HG02571 (cell line): Measurements from ENCODE around the gene EPB41.

Source experiments
- ATAC-seq: cut with Tn5 transposase; IDR thresholded peaks from one replicate; pipeline ENCODE4 v1.9.1; 2021; ENCODE audit warnings: mild to moderate bottlenecking, moderate library complexity; ENCODE audit not compliant: unreplicated experiment

The EPB41 gene

DNA sequence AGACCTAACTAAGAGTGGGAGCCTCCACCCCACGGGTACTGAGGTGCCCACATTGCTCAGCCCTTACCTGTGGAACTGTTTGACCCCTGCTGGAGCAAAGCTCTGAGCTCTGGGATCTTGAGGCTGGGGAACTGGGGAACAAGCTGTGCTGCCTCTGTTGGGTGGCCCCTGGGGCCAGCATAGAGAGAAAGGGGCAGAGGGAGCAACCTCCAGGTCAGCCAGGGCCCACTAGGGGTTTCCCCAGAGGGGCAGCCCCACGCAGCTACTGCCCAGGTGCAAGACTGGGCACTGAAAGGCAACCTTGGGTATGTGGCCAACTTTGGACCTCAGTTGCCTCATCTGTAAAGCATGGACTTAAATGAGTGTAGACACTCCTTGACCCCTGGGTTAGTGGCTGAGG is 23.5 kb upstream of the EPB41 start:
- ATAC-seq = no peak

DNA sequence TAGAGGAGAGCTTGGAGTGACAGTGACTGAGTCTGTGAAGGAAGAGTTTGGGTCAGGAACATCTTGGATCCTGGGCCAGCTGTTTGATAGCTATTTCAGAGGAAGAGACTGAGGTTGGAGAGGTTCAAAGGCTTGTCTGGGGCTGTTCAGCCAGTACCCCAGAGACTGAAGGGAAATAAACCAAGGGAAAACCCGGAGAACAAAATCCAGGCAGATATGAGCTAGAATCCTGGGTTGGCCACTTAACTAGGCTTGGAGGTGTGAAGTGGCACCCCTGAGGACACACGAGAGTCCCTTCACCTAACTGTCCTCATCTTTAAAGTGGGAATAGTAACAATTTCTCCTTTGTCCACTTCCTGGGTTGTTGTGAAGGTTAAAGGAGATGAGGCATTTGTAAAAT is 23.1 kb upstream of the EPB41 start:
- ATAC-seq = no peak

DNA sequence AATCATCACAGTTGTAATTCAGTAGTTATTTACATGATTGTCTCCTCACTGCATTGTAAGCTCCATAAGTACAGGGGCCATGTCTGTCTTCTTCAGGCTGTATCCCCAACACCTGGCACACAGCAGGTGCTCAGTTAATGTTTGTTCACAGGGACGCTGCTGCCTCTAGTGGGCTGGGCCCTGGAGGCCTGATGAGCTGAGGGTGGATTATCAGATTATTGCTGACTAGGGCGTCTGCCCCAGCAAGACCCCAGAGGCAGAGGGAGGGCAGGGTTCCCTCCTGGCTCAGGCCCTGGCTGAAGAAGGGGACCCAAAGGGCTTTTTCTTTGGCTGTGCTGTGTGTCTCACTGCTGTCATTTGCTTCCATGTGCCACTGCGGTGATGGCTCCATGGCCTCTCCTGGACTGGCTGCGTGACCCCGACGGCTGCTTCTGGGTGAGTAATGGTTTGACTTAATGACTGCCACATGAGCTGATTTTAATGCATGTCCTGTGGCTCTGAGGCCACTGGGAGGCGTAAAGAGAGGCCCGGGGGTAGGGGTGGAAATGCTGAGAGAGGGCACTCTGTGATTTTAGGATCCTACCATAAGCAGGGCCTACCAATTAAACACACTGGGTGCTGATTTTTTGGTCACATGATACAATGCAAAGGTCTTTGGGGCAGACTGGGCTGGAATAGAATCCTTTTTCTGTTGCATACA is 20.8 kb upstream of the EPB41 start:
- no peak for ATAC-seq

DNA sequence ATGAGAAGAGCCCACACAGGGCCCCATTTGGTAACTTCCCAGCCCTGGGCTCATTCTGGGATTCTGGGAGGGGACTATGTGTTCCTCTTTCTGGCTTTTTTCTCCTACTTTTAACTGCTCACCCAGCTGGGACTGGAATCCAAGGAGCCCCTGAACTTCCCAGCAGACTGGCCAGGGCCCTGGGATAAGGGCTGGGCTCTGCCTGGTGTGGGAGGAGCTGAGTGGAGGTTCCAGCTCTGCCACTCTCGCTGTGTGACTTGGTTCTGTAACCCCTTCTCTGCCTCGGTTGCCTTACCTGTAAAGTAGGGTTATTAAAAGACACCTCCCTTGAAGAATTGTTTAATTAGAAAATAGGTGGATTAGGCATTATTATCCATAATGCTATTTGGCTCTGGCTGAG is 19.6 kb upstream of the EPB41 start:
- ATAC-seq = no peak

DNA sequence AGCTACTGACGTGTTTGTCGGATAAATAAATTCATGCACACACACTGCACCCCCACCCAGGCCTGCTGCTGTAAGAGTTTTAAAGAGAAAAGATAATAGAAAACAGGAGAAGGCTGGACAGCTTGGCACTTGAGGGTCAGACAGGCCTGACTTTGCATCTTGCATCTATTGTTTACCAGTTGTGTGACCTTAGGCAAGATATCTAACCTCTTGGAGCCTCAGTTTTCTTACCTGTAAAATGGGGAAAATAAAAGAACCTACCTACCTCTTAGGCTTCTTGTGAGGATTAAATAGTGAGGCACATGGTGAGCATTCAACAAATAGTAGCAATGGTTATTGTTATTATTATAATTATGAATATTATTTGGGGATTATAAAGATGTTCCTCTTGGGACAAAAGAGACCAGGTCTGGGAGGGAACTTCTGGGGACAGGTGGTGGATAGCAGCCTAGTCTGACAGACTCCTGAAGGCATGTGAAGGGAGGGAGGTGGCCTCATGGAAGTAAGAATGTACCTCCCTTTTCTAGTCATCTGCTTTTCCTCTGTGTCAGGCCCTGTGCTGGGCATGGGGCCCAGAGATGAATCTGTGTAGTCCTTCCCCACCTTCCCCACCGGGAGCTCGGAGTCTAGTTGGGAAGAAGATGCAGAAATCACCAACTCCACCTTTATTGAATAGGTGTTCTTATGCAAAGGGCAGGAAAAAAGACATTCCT is 18.3 kb upstream of the EPB41 start:
- no peak for ATAC-seq

DNA sequence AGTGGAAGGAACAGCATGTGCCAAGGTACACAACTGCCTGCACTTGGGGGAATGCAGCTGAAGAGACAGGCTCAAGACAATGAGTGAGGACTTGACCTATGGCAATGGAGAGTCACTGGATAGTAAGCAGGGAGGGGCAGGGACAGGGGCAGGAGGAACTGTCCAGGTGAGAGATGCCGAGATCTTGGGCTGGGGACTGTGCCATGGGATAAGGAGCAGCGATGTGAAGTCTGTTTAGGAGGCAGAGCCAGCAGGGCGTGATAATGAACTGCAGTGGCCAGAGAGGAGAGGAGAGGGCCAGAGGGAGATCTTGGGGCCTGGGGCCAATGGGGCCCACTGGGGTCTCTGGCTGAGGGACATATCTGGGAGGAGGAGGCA is 17.8 kb upstream of the EPB41 start:
- ATAC-seq = no peak

DNA sequence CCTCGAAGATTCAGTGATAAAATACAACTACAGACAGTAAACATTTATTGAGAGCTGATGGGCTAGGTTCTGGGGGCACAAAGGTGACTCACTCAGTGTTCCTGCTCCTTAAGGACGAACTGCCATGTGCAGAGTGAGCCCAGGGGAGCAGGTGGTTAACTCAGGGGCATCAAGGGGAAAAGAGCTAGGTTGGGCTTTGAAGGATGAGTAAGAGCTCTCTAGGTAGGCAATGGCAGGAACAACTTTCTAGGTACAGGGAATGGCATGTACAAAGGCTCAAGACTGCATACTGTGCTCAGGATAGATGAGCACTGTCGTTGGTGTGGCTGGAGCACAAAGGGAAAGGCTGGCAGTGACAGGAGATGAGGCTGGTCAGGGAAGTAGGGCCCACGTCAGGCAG is 16.6 kb upstream of the EPB41 start:
- ATAC-seq = no peak

DNA sequence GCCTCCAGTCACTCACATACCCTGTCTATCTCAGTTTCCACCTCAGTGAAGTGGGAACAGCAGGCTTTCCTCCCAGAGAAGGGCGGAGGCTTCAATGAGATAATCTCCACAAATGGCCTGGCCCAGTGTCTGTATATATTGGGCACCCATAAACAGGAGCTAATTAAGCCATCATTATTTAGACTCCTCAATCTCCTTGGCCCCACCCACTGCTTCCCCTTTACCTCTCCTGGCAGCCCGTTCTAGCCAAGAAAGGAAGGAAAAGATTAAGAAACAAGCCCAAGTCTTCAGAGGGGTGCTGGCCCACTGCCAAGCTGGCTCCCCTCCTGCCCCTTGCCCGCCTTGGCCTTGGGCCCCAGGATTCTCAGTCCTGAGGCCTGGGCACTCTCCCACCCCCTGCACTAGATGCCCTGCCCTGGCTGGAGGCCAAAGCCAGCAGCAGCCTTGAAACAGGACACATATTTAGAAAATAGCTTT is 15.9 kb upstream of the EPB41 start:
- ATAC-seq = no peak

DNA sequence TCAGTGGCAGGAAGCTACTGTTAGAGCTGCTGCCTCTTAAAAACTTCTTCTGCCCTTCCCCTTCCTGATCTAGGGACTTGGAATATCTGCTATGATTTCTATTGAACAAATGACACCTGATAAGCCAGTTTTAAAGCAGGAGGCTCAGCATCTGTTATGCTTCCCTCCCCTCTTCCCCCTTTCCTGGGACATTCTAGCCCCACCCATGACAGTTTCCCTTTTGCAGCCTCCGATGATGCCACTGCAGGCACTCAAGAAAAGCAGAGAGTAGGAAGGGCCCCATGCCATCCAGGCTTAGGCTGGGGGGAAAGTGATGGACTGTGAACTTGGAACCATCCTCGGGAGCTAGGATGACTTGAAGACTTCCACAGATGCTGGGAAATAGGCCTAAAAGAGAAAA is 15.1 kb upstream of the EPB41 start:
- no peak for ATAC-seq

DNA sequence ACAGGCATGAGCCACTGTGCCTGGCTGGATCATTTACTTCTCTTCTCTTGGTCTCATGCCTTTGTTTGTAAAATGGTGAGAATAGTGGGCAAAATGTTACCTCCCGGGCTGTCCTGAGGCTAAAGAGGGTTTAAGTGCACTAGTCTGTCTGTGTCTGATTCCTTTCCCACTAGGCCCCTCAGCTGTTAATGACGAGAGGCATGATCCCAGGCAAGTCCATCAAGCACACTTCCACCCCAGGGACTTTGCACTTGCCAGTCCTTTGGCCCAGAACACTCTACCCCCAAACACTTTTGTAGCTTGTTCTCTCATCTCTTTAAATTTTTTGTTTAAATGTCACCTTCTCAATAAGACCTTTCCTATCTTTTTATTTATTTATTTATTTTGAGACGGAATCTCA is 13.8 kb upstream of the EPB41 start:
- no peak for ATAC-seq

DNA sequence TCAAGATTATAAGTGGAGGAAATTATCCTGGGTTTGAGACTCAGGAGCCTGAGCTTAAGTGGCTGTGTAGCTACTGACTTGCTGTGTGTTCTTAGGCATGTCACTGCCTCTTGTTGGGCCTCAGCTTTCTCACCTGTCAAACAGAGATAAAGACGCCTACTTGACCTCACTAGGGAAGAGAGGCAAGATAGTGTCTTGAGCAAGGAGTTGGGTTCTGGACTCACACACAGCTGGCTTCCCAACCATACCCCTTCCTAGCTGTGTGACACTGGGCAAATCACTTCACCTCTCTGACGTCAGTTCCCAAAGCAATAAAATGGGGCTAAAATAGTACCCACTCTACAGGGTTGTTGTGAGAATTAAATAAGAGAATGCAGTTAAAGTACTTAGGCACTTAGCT is 11.6 kb upstream of the EPB41 start:
- ATAC-seq = no peak

DNA sequence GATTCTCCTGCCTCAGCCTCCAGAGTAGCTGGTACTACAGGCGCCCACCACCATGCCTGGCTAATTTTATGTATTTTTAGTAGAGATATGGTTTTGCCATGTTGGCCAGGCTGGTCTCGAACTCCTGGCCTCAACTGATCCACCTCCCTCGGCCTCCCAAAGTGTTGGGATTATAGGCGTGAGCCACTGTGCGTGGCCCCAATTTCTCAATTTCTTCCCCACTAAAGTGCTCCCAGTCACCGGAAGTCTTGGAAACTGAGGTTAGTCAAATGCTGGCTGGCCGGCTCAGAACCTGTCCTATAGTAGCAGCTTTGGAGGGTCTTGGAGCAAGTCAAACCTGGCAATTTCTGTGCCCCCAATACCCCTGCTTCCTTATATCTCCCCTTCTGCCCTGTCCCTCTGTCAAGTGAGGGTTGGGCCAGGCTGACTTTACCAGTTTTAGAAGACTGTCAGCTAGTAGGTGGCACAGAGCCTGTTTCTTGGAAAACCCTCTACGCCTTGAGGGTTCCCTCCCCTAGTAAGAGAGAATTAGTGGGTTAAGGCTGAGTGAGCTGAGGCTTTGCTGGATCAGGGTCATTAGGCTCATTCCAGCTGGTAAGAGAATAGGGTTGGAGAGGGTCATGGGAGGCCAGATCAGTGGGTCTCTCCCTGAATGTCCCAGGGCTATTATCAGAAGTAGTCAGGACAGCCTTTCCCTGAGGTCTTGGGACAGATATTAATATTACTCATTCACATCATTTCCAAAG is 8.3 kb upstream of the EPB41 start:
- no peak for ATAC-seq

DNA sequence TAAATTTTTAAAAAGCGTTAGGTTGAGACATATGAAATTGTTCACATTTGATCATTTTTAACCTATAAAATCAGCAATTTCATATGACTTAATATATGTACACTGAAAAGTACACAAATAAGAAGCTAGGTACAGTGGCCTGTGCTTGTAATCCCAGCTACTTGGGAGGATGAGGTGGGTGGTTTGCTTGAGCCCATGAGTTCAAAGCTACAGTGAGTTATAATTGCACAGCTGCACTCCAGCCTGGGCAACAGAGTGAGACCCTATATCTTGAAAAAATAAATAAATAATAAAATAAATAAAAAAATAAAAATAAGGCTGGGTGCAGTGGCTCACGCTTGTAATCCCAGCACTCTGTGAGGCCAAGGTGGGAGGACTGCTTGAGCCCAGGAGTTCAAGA is 5.2 kb upstream of the EPB41 start:
- ATAC-seq = no peak

DNA sequence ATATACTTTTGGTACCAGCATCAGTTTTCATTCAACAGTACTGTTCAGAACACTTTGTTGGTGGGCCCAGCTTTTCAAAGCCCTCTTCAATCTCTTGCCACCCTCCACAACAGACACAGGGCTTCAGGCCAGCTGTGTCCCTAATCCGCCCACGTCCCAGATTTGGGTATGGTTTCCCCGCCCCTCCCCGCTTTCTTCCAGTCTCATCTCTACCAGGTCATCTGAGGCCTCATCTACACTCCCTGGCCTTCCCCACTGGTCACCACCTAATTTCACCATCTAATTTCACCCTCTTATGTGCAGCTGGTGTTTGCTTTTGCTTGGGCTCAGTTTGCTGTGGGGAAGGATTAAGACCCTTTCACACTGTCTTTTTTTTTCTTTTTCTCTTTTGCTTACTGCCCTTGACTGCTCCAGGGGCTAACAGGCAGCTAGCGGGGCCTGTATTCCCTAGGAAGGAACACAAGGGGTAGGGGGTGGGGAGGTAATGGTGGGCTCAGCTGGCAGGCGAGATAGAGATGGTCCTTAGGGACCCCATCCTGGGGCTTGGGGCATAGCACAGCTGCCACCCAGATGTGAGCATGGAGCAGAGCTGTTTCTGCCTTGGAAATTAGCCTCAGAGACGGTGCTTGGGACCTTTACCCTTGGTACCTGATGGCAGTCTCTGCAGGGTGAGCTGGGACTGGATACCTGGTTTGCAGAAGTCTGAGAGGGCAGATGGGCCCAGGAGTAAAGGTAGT is 3.8 kb upstream of the EPB41 start:
- ATAC-seq = no peak

DNA sequence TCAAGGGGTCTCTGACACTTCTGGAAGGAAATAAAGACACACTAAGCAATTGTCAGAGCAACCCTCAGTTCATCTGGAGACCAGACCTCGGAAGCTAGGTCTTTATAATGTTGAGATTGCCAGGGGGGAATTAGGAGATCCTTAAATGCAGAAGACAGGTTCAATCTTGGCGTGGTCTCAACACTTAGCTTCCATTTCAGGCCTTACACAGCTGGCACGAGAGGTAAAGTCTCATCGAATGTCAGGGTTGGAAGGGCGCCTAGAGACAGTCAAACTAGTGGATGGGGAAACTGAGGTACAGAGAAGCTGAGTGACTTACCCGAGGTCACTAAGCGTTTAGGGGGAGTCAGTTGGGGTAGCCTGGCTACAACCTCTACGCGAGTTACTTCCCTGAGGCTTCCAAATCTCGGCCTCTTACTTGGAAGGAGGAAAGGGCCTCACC is 562 bp upstream of the EPB41 start:
- ATAC-seq = no peak

DNA sequence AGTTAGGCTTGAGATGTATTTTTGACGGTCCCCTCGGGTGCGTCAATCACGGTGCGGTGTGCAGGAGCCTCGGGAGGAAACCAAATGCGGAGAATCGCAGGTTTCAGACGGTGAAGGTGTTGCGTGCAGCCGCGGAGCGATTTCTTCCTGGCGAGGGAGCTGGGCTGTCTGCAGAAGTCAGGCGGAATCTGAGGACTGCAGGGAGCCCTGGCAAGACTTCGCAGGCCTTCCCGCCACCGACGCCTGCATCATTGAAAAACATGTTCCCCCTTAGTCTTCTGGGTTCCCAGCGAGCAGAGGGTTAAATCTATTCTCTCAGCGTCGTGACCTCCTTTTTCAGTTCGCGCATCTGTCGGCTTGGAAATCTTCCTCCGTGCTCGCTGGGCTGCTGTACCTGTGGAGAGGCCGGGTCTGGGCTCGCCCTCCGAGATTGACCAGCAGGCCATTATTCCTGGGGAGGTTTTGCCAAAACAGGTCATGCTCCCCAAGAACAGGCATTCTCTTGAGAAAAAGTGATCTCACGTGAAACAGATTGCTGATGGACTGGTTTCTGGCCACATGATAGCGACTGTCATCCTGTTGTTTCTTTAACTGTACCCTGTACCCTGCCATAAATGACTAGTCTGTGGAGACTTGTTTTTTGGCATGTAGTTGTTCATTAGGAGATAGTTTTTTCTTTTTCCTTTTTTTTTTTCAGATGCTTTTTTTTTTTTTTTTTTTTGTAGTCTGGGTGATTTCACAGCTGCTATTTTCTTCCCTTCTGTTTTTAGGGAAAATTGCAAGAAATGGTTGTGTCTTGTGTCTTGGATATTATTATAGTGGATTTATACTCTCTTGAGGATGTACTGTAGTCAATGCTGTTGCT is 894 bp downstream of the EPB41 start:
- ATAC-seq = no peak

DNA sequence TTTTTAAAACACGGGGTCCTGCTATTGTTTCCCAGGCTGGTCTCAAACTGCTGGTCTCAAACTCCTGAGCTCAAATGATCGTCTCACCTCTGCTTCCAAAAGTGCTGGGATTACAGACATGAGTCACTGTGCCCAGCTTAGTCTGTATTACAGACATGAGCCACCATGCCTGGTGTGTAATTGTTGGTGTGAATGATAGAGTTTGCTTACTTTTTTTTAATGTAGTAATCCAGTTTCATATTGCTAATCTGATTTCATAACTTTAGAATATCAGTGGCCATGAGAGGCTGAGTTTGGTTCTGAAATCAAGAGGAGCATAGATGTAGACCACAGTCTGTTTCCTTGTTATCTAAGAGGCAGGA is 3.4 kb downstream of the EPB41 start:
- ATAC-seq = no peak

DNA sequence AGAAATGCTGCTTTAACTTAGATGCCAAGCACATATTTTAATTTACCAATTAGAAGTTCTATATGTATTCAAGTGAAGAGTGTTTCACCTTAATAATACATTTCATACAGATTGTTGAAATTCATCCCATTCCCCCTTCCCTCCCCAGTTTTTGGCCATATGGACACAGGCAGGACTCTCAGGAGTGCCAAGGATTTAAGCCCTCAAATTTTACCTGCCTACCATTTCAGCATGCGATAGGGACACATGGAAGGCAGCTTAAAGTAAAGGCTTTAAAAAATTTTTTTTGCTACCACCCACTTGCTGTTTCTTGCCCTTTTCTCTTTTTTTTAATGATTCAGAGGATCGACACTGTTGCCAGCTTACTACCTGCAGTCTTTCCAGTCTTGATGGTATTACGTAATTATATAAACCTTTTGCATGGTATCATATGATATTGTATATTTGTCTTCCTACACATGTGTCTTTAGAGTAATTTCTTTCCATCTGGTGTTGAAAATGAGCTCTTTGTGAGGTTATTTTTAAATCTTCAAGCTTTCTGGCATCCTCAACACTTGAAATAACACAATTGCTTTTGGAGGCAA is 7.0 kb downstream of the EPB41 start:
- no peak for ATAC-seq

DNA sequence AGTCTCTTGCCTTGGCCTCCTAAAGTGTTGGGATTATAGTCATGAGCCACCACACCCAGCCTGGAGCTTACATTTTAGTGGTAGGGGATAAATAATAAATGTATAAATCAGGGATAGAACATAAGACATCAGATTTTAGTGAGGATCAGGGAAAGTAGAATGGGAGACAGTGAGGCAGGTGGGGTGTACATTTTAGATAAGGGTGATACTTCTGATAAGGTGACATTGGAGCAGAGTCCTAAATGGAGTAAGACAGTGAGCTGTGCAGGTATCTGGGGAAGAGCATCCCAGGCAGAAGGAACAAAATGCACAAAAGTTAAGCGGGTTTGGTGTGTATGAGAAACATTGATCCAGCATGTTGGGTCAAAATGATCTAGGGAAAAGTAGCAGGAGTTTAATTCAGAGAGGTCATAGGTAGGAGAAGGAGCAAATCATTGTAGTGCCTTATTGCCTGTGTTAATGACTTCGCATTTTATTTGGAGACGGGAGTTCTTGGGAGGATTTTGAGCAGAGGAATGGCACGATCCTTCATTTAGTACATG is 11.1 kb downstream of the EPB41 start:
- ATAC-seq = no peak
